Measurements from ENCODE around the gene ADCY10.

The ADCY10 gene

GRCh38 chr1:167794043-167794442 is 119.9 kb downstream of the ADCY10 start:
- TF ChIP-seq CTCF (conservative IDR thresholded peaks at IDR 0.05; ENCODE audit: low read depth, low read length), result no peak
- Histone ChIP-seq H3K4me1 (ENCODE audit: low read depth, poor library complexity, severe bottlenecking) (no peaks in the 10 kb centered on the region), H3K27ac (no peak overlapping the region)

GRCh38 chr1:167792188-167792565 is 121.8 kb downstream of the ADCY10 start:
- H3K36me3 ChIP-seq (ENCODE audit: insufficient read depth), result no peaks in the 10 kb centered on the region; the same call in 1 of the 2 replicates
- no peak overlapping the region for H3K27ac ChIP-seq
- no peak overlapping the region for H3K9ac ChIP-seq
- H3K4me1 ChIP-seq (ENCODE audit: low read depth, poor library complexity, severe bottlenecking), result no peaks in the 10 kb centered on the region
- H3K79me2 ChIP-seq (ENCODE audit: insufficient read depth, low read depth), result no peaks in the 10 kb centered on the region
- no peaks in the 10 kb centered on the region for H4K20me1 ChIP-seq (ENCODE audit: insufficient read depth)
- H3K4me2 ChIP-seq, result no peak overlapping the region
- H3K27me3 ChIP-seq (ENCODE audit: insufficient read depth, low read depth), result no peaks in the 10 kb centered on the region
- H3K4me3 ChIP-seq (IDR thresholded peaks at IDR 0.05; ENCODE audit: insufficient read depth, low read depth, low read length), result no peak overlapping the region
- H2AFZ ChIP-seq (ENCODE audit: low read depth), result no peak overlapping the region
- no peak for TF ChIP-seq CTCF (conservative IDR thresholded peaks at IDR 0.05; ENCODE audit: low read depth, low read length)

More at GRCh38 chr1:167794043-167794442, 119.9 kb downstream of the ADCY10 start:
- H3K4me3 ChIP-seq (IDR thresholded peaks at IDR 0.05; ENCODE audit: insufficient read depth, low read depth, low read length), result no peak overlapping the region
- no peak overlapping the region for H2AFZ ChIP-seq (ENCODE audit: low read depth)
- no peaks in the 10 kb centered on the region for H3K27me3 ChIP-seq (ENCODE audit: insufficient read depth, low read depth)
- H3K4me2 ChIP-seq, result no peak overlapping the region
- H3K79me2 ChIP-seq (ENCODE audit: insufficient read depth, low read depth), result no peaks in the 10 kb centered on the region
- no peaks in the 10 kb centered on the region for H3K36me3 ChIP-seq (ENCODE audit: insufficient read depth)
- no peak overlapping the region for H3K9ac ChIP-seq
- no peaks in the 10 kb centered on the region for H4K20me1 ChIP-seq (ENCODE audit: insufficient read depth)

- H3K79me2 ChIP-seq (ENCODE audit: insufficient read depth, low read depth), result no peaks in the 10 kb centered on the region
- no peak overlapping the region for H3K4me2 ChIP-seq
- no peak overlapping the region for H3K27ac ChIP-seq
- H2AFZ ChIP-seq (ENCODE audit: low read depth), result no peak overlapping the region
- no peak overlapping the region for H3K4me3 ChIP-seq (IDR thresholded peaks at IDR 0.05; ENCODE audit: insufficient read depth, low read depth, low read length)
- no peaks in the 10 kb centered on the region for H4K20me1 ChIP-seq (ENCODE audit: insufficient read depth)
- H3K36me3 ChIP-seq (ENCODE audit: insufficient read depth), result no peaks in the 10 kb centered on the region; the same call in 1 of the 2 replicates
- H3K9ac ChIP-seq, result no peak overlapping the region
- no peaks in the 10 kb centered on the region for H3K27me3 ChIP-seq (ENCODE audit: insufficient read depth, low read depth)
- no peak for TF ChIP-seq CTCF (conservative IDR thresholded peaks at IDR 0.05; ENCODE audit: low read depth, low read length)
- no peaks in the 10 kb centered on the region for H3K4me1 ChIP-seq (ENCODE audit: low read depth, poor library complexity, severe bottlenecking)
These were observed 122.4 kb downstream of the ADCY10 start for GRCh38 chr1:167791281-167792187.

- TF ChIP-seq CTCF (conservative IDR thresholded peaks at IDR 0.05; ENCODE audit: low read depth, low read length), result no peak
- no peaks in the 10 kb centered on the region; the same call in 1 of the 2 replicates for H3K36me3 ChIP-seq (ENCODE audit: insufficient read depth)
- H3K4me2 ChIP-seq, result no peak overlapping the region
- no peak overlapping the region for H3K9ac ChIP-seq
- H3K27ac ChIP-seq, result no peak overlapping the region
- no peaks in the 10 kb centered on the region for H4K20me1 ChIP-seq (ENCODE audit: insufficient read depth)
- no peaks in the 10 kb centered on the region for H3K79me2 ChIP-seq (ENCODE audit: insufficient read depth, low read depth)
- H2AFZ ChIP-seq (ENCODE audit: low read depth), result no peak overlapping the region
- no peaks in the 10 kb centered on the region for H3K27me3 ChIP-seq (ENCODE audit: insufficient read depth, low read depth)
- no peak overlapping the region for H3K4me3 ChIP-seq (IDR thresholded peaks at IDR 0.05; ENCODE audit: insufficient read depth, low read depth, low read length)
- H3K4me1 ChIP-seq (ENCODE audit: low read depth, poor library complexity, severe bottlenecking), result no peaks in the 10 kb centered on the region
These were observed 123.8 kb downstream of the ADCY10 start for GRCh38 chr1:167790117-167790516.
